ENCODE measurements around the gene PSMD13.

PSMD13 gene

DNA sequence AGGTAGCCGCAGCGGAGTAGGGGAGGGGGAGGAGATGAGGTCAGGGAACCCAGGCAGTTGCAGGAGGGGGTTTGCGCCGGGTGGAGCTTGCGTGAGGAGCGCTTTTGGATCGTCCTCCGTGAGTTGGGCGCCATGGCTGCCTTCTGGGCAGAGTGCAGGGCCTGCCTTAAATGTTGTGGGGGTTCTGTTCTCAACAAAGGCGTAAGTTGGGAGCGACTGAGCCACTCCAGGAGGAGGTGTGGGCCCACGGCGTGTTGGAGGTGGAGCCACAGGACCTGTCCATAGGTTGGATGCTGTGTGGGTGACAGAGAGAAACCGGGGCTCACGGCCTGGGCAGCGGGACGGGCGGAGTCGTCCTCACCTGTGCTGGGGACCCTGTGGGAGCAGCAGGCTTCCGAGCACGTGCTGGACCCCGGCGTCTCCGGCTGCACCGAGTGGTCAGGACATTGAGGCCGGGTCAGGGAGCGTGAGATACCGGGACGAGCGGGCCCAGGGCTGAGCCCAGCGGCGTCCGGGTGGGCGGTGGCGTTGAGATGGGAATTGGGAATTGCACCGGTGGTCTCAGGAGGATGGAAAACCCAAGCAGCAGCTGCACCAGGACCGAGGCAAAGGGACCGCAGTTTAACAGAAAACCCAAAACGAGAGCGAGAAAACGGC lies 51.2 kb downstream of the PSMD13 start:
- DNase-seq (ENCODE audit: low read depth in 2 of 2), result no peak

DNA sequence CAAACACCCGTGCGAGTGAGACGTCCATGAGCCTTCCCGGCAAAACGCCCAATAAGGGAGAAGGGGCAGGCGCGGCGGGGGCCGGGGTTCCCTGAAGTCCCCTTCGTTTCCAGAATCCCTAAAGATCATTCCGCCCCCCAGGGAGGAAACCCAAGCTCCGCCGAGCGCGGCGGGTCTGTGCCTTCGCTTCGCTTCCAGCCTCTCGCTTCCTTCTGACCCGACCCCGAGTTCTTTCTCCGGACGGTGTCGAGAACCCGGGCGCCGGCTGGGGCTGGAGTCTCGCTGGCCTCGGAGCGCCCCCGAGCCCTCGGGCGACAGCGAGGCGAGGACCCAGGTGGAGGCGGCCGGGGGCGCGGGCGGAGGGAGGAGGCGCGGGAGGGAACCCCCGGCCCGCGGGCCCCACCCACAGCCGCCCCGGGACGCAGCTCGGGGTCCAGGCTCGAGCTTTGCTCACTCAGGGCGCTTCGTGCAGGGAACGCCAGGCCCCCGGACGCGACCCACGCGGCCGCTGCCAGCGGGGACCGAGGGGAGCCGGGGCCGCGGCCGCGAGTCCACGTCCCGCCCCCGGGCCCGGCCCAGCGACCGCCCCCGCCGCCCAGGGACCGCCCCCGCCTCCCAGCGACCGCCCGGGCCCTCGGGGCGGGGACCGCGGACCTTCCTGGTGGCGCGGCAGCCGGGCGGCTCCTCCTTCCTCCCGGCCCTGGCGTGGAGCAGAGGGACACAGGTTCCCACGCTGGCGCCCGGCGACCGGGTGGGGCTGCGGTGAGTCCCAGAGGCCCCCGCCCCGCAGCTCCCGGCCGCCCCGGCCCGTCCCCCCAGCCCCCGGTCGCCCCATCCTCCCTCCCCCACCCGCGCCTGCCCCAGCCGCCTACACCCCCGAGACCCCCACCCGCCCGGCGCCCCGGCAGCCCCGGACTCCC lies 52.0 kb downstream of the PSMD13 start, which contains the start of gene PGGHG:
Gene PGGHG, plus strand, starts transcription at position 649 of the 920 bp plus-strand sequence. CDS start 691 bp downstream, outside the sequence.
- DNase-seq (ENCODE audit: low read depth in 2 of 2), result no peak

DNA sequence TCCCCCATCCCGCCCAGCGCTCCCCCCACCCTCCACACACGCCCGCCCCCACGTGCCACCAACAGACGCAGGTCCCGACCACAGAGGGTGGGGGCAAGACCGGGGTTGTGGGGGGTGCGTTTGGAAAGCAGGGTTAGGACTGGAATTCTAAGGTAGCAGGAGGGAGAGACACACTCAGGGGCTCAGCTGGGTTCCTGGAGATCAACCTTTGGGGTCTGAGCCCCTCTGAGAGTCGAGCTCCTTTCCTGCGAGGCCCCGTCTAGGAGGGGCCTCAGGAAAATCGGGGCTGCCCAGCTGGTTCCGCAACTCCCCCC lies 52.6 kb downstream of the PSMD13 start:
- DNase-seq (ENCODE audit: low read depth in 2 of 2), result no peak

DNA sequence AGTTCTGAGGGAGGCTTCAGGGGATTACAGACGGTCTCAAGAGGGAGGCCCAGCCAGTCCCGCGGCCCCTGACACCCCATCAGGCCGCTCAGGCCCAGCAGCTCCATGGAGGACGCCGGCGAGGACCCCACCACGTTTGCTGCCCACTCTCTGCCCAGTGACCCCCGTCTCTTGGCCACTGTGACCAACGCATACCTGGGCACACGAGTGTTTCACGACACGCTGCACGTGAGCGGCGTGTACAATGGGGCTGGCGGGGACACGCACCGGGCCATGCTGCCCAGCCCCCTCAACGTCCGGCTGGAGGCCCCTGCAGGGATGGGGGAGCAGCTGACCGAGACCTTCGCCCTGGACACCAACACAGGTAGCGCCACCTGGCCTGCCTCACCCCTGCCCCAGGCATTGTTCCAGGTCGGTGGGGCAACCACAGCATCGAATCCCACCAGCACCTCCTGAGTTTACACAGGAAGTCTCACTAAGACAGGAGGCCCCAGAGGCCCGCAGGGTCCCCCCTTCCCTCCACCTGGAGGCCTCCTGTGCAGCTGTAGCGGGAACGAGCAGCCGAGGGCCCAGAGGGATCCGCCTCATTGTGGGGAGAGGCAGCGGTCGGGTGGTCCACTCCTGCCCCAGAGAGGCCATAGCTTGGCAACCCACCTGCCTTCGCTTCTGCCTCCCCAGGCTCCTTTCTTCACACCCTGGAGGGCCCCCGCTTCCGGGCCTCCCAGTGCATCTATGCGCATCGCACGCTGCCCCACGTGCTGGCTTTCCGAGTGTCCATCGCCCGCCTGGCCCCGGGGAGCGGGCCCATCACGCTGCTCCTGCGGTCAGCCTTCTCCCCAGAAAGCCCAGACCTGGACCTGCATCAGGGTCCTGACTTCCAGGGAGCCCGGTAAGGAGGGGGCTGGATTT lies 53.2 kb downstream of the PSMD13 start:
- DNase-seq (ENCODE audit: low read depth in 2 of 2), result no peak

DNA sequence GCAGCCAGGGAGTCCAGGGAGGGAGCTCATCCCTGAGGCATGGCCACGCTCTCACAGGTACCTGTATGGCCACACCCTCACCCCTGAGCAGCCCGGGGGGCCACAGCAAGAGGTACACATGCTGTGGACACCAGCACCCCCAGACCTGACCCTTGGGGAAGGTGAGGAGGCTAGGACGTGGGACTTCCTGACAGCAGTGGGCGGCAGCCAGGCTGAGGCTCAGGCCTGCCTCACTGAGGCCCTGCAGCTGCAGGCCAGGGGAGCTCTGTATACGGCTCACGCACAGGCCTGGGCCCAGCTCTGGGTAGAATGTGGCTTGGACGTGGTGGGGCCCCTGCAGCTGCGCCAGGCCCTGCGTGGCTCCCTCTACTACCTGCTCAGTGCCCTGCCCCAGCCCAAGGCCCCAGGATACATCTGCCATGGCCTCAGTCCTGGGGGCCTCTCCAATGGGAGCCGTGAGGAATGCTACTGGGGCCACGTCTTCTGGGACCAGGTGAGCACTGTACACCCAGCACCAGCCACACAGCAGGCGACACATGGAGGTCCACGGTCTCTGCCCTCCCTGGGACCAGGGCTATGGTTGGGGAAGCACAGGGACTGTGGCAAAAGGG lies 54.0 kb downstream of the PSMD13 start:
- DNase-seq (ENCODE audit: low read depth in 2 of 2), result no peak

DNA sequence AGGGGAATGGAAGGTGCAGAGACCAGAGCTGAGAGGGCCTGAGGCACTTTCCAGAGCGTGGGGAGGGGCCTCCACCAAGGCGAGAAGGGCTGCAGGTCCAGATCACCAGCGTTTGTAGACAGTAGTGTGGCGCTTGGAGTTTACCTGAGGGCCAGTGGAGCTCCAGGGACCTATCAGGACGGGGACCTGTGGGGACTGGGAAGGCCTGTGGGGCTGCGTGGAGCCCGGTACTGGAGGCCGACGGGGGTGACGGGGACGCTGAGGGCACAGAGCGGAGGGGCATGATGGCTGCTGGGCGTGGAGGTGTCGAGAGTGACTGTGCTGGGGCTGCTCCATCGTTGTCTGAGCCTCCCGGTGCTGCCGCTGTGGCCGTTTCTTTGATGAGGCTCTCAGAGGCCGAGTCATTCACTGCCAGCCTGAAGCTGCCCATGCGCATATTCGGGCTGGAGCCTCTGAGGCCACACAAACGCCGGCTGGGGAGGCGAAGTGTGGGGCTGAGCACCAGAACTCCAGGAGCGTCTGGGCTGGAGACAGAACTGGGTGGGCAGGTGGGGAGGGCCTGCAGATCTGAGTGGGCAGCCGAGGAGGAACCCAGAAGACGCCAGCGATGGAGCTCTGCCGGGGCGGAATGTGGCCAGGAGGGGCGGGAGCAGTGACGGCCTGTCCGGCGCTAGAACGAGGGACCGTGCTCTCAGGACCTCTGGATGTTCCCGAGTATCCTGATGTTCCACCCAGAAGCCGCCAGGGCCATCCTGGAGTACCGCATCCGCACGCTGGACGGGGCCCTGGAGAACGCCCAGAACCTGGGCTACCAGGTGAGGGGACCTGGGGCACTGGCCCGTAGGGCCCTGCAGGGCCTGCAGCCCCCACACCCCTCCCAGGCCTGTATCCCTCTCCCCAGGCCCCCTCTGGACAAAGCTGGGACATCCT lies 54.8 kb downstream of the PSMD13 start:
- no peak for DNase-seq (ENCODE audit: low read depth in 2 of 2)

DNA sequence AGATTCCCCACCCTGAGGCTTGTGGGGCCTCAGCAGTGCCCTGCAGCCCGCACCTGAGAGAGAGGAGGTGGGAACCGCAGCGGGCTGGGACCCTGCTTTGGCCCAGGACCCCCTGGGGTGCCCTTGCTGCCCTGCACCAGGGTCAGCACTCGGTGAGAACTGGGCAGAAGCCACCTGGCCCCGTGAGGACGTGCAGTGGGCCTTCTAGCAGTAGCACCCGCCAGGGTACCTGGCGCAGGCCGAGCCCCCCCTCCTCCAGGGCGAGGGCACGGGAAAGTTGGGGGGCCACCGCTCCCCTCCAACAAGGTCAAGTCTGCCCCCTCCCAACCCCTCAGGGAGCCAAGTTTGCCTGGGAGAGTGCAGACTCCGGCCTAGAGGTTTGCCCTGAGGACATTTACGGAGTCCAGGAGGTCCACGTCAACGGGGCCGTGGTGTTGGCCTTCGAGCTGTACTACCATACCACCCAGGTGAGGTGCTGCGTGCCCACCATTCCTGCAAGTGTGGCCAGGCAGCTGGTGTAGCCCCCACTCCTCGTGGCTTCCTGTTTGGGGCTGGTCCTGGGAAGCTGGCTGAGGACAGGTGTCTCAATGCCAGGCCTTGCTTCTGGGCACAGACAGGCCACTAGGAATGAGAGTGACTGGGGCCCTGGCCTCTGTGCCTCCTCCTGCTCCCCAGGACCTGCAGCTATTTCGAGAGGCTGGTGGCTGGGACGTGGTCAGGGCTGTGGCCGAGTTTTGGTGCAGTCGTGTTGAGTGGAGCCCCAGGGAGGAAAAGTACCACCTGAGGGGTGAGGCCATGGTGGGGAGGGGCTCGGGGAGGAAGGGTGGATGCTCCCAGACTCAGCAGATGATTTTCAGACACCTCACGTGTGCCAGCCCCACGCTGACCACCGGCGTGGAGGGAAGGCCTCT lies 55.7 kb downstream of the PSMD13 start:
- DNase-seq (ENCODE audit: low read depth in 2 of 2), result no peak

DNA sequence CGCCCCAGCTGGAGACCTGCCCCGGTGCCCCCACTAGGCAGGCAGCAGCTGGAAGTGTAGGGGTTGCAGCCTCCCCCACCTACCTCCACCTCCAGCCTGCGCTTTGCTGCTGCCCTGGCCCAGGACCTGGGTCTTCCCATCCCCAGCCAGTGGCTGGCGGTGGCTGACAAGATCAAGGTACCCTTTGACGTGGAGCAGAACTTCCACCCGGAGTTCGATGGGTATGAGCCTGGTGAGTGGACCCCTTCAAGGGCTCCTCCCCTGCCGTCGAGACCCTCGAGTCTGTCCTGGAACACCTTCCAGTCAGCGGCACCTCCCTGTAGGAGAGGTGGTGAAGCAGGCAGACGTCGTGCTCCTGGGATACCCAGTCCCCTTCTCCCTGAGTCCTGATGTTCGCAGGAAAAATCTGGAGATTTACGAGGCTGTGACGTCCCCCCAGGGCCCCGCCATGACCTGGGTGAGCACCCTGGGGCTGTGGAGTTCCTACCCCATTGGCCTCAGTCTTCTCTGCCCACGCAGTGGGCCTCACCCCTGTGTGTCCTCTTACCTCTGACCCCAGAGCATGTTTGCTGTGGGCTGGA lies 56.6 kb downstream of the PSMD13 start:
- no peak for DNase-seq (ENCODE audit: low read depth in 2 of 2)

DNA sequence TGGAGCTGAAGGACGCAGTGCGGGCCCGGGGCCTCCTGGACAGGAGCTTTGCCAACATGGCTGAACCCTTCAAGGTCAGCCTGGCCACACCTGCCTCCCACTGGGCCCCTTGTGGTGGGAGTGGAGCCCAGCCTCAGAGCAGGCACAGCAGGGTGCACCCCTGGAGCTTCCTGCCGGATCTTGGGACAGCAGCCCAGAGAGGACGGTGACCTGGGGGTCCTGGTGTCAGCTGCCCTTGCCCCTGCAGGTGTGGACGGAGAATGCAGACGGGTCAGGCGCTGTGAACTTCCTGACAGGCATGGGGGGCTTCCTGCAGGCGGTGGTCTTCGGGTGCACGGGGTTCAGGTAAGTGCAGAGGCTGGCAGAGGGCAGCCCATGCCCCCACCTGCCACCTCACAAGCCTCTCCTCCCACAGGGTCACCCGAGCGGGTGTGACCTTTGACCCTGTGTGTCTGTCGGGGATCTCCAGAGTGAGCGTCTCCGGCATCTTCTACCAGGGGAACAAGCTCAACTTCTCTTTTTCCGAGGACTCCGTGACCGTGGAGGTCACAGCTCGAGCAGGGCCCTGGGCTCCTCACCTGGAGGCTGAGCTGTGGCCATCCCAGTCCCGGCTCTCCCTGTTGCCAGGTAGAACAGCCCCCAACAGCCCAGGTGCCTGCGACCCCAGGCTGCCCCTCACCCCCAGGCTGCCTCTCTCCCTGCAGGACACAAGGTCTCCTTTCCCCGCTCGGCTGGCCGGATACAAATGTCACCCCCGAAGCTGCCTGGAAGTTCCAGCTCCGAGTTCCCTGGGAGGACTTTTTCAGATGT lies 57.3 kb downstream of the PSMD13 start:
- DNase-seq (ENCODE audit: low read depth in 2 of 2), result no peak

DNA sequence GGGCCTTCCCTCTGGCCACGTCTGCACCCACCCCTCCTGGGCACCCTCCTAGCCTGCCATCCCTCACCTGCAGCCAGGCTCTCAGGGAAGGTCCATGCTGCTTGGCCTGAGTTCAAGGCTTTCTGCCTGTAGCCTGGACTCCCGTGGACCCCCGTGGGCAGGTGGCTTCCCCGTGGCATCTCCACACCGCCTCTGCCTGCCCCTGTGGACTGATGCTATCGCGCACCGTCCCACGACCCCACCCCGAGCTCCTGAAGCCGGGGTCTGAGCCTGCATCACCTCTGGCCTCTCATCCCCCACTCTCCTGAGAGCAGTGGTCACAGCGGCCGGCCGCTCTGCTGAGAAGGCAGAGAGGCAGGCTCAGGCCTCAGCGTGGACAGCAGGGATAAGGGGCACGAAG lies 58.0 kb downstream of the PSMD13 start:
- no peak for DNase-seq (ENCODE audit: low read depth in 2 of 2)

DNA sequence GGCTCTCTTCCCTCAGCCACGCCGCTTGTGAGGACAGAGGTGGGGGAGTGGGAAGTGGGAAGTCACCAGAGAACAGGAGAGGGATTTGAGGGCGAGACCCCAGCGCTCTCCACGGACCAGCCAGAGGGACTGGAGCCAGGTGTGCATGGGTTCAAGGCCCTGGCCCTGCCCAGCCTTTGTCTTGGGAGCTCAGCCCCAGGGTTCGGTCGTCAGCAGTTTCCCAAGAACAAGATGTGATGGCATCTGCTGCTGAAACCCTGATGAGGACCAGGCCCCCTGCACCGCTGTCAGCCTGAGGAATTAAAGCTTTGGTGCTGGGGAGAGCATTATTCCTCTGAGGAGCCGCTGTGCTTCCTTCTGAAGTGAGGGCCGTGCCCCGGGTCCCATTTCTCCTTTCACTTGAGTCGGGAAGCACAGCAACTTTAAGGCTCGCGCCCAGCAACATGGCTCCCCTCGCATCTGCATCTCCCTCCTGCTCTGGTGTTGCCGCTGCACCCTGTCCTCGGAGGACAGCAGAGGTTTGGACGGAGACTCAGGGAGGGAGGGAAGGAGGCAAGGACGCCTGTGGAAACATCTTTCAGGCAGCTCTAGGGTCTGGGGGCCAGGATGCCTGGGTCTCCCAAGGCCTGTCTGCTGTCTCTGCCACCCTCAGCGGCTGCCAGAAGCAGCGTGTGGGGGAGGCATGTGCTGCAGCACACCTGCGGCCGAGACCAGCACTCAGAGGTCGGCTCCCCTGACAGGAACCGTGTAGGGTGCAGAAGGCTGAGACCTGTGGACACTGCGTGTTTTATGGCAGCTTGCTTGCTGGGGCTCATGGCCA lies 58.8 kb downstream of the PSMD13 start:
- no peak for DNase-seq (ENCODE audit: low read depth in 2 of 2)

DNA sequence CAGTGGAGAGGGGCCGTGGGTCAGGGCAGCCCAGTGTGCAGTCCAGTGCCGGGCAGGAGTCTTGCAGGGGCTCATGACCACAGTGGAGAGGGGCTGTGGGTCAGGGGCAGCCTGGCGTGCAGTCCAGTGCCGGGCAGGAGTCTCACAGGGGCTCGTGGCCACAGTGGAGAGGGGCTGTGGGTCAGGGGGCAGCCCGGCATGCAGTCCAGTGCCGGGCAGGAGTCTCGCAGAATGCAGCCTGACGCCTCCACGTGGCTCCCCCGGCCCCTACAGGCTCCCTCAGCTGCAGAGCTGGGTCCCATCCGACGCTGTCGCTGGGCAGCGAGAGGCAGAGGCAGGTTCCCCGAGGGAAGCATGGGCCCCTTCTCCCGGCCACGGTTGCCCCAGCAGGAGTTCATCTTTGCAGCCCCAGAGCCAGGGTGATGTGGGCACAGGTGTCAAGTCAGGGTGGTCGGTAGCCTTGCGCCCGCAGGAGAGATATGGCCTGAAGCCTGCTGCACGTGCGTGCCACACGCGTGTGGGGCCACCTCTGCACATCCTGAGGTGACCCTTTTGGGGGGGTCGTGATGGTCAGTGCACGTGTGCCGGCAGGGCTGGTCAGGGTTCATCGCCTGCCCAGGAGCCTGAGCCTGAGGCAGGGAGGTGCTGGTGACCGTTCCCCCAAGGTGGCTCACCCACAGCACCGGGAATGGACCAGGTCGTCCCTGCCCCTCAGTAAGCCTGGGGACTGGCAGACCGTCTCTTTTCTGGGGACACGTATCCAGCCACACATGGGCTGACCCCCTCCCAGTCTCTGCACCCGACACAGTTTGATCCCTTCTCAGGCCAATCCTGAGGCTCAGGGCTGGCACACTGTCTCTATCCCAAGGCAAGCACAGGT lies 59.6 kb downstream of the PSMD13 start:
- DNase-seq (ENCODE audit: low read depth in 2 of 2), result no peak

DNA sequence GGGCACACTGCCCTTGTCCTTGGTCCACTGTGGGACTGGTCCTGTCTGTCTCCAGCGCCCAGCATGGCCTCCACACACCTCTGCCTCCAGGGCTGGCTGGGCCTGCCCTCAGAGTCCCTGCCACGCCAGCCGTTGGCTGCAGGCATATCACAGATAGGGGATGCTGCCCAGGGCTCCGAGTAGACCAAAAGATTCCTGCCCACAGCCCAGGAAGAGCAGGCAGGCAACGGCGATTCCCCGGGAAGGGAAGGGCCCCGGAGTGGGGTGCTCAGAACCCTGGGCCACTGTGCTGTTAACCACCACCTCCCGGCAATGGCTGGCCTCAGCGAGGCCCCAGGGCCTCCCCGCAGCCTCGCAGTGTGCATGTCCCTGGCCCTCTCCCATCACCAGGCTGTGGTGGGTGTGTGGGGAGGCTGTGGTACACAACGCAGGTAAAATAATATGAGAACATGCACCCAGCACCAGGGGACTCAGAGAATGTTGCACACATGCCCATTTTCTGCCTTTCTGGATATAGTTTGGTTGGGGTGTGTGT lies 60.3 kb downstream of the PSMD13 start:
- no peak for DNase-seq (ENCODE audit: low read depth in 2 of 2)

DNA sequence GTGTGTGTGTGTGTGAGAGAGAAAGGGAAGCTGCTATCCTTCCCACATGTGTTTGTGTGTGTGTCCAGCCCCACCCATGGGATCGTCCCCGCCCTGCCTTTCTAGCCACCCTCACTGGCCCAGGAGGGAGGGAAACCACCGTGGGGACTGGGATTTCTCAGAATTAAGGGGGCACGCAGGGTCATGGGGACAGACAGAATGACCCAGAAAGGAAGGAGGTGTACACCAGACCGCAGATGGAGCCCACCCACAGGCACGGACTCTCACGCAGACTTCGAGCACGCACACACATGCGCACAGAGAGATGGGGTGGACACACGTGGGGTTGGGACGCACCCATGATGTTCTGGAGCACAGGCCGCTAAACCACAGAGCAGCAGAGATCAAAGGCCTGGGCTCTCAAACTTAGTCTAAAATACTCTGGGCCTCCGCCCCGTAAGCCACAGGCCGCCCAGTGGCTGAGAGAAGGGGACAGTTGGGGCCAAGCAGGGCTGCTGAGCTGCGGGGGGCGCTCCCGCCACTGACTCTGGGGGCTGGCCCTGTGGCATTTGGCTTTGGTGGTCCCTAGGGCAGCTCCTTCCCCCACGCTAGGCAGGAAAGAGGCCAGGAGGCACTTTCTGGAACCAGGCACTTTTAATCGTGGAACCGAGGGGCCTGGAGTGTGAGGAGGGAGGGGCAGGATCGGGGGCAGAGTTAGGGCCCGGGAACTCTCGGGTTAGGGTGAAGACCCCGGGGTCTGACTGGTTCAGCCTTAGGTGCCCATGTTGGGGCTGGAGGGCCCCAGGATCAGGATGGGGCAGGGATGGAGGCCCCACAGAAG lies 61.0 kb downstream of the PSMD13 start:
- DNase-seq (ENCODE audit: low read depth in 2 of 2), result no peak

DNA sequence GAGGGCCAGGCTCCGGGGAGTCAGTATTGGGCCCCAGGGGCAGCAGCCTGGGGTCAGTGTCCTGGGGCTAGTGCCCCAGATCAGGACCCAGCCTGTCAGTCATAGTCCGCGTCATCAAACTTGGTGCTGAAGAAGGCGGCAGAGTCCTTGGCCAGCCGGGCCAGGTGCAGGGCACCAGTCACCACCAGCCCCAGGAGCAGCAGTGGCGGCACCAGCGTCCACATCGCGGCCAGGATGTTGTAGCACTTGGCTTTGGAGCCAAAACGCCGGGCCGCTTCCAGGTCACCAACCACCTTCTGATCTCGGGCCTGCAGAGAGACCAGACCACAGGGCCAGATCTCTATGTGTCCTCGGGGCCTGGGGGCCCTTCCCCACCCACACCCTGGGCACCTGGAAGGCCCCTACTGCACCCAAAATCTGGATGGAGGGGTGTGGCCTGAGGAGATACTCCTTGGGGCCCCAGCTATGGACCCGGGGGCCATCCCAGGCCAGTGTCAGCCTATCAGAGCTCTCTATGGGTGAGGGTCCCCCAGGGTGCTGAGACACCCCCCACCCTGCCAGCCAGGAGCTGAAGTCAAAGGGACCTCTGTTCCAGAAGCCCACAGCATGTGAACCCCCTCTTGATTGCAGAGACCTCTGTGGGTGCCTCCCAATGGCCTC lies 61.8 kb downstream of the PSMD13 start:
- no peak for DNase-seq (ENCODE audit: low read depth in 2 of 2)
